Measurements from ENCODE around the gene PTPRQ.

The PTPRQ gene

GRCh38 chr12:80559766-80560165, 115.7 kb downstream of the PTPRQ start:
- FAIRE-seq (no peak), DNase-seq (ENCODE audit: low spot score) (no peak)

GRCh38 chr12:80565271-80565670, 121.2 kb downstream of the PTPRQ start:
- FAIRE-seq (no peak), DNase-seq (ENCODE audit: low spot score) (no peak)

GRCh38 chr12:80567401-80567800, 123.4 kb downstream of the PTPRQ start:
- FAIRE-seq (no peak), DNase-seq (ENCODE audit: low spot score) (no peak)

GRCh38 chr12:80576641-80577418, 132.8 kb downstream of the PTPRQ start:
- FAIRE-seq, result no peak
- no peak for DNase-seq (ENCODE audit: low spot score)

- FAIRE-seq (peak; percentile 91), DNase-seq (ENCODE audit: low spot score) (peak; percentile 67)
Measured at GRCh38 chr12:80580254-80580653, 136.2 kb downstream of the PTPRQ start.

- no peak for FAIRE-seq
- no peak for DNase-seq (ENCODE audit: low spot score)
Measured at GRCh38 chr12:80581783-80582182, 137.7 kb downstream of the PTPRQ start.

- FAIRE-seq, result no peak
- DNase-seq (ENCODE audit: low spot score), result no peak
Measured at GRCh38 chr12:80582431-80582830, 138.4 kb downstream of the PTPRQ start.

- no peak for DNase-seq (ENCODE audit: low spot score)
- no peak for FAIRE-seq
Measured at GRCh38 chr12:80589077-80589476, 145.0 kb downstream of the PTPRQ start.

- DNase-seq (ENCODE audit: low spot score) (no peak), FAIRE-seq (no peak)
Measured at GRCh38 chr12:80590085-80590484, 146.1 kb downstream of the PTPRQ start.

- peak; percentile 55 for DNase-seq (ENCODE audit: low spot score)
- peak; percentile 67 for FAIRE-seq
Measured at GRCh38 chr12:80593766-80594165, 149.7 kb downstream of the PTPRQ start.

GRCh38 chr12:80596509-80596908, 152.5 kb downstream of the PTPRQ start:
- FAIRE-seq, result no peak
- DNase-seq (ENCODE audit: low spot score), result no peak

GRCh38 chr12:80598004-80598606, 154.1 kb downstream of the PTPRQ start:
- DNase-seq (ENCODE audit: low spot score) (peak; percentile 31), FAIRE-seq (peak; percentile 30)

- FAIRE-seq (no peak), DNase-seq (ENCODE audit: low spot score) (no peak)
Measured at GRCh38 chr12:80602455-80602854, 158.4 kb downstream of the PTPRQ start.

- DNase-seq (ENCODE audit: low spot score) (no peak), FAIRE-seq (no peak)
Measured at GRCh38 chr12:80607361-80608135, 163.5 kb downstream of the PTPRQ start.

- no peak for DNase-seq (ENCODE audit: low spot score)
- no peak for FAIRE-seq
Measured at GRCh38 chr12:80617733-80618132, 173.7 kb downstream of the PTPRQ start.

- FAIRE-seq (no peak), DNase-seq (ENCODE audit: low spot score) (no peak)
Measured at GRCh38 chr12:80620281-80620680, 176.2 kb downstream of the PTPRQ start.

- no peak for FAIRE-seq
Measured at GRCh38 chr12:80622271-80622670, 178.2 kb downstream of the PTPRQ start.

GRCh38 chr12:80625051-80625450, 181.0 kb downstream of the PTPRQ start:
- FAIRE-seq, result no peak

More at GRCh38 chr12:80622271-80622670, 178.2 kb downstream of the PTPRQ start:
- DNase-seq (ENCODE audit: low spot score), result no peak

GRCh38 chr12:80625901-80626300, 181.9 kb downstream of the PTPRQ start:
- no peak for DNase-seq (ENCODE audit: low spot score)
- FAIRE-seq, result no peak

More at GRCh38 chr12:80625051-80625450, 181.0 kb downstream of the PTPRQ start:
- no peak for DNase-seq (ENCODE audit: low spot score)

- DNase-seq (ENCODE audit: low spot score), result peak; percentile 62
- FAIRE-seq, result peak; percentile 78
Measured at GRCh38 chr12:80627782-80628181, 183.7 kb downstream of the PTPRQ start.

- FAIRE-seq (no peak), DNase-seq (ENCODE audit: low spot score) (no peak)
Measured at GRCh38 chr12:80632835-80633234, 188.8 kb downstream of the PTPRQ start.

- no peak for FAIRE-seq
- no peak for DNase-seq (ENCODE audit: low spot score)
Measured at GRCh38 chr12:80634903-80635302, 190.9 kb downstream of the PTPRQ start.
